GM10248 (cell line): Measurements from ENCODE around the gene ACAP1.

Experiments used
- CTCF ChIA-PET: fragments of 300-600 bp; sonication (Branson Sonifier 250); formaldehyde crosslinking; extraction: SDS; loops from one replicate; lab custom pipeline; 2021; ENCODE audit warnings: antibody characterized with exemption; lab: Yijun Ruan, JAX
- POLR2A ChIA-PET: fragments of 350-650 bp; sonication (Branson Sonifier 250); formaldehyde crosslinking; extraction: SDS; loops from one replicate; lab custom pipeline; 2020; ENCODE audit warnings: antibody characterized with exemption; lab: Yijun Ruan, JAX
- DNase-seq: peaks from one replicate; pipeline ENCODE4 v3.0.0; 2012; ENCODE audit errors: extremely low spot score
- CTCF ChIP-seq: IDR thresholded peaks from 2 replicates; pipeline ENCODE4 v1.5.1; 2012; ENCODE audit warnings: mild to moderate bottlenecking, low read depth; ENCODE audit errors: extremely low read depth, missing control alignments, control extremely low read depth

Gene ACAP1

GRCh38 chr17:7292729-7293128 lies 43.6 kb upstream of the ACAP1 start:
- POLR2A ChIA-PET, result no interaction called here
- DNase-seq, result no peak
- CTCF ChIA-PET, result interaction anchor here (1.1 to 3.4 kb wide), 4 partner anchors 10 to 33 kb away, joined by 3 to 20 read pairs (median 4); partner anchors contain the start of gene SLC2A4
- TF ChIP-seq CTCF, result no peak

- POLR2A ChIA-PET, result no interaction called here
- CTCF ChIA-PET, result interaction anchor here (1.4 to 3.4 kb wide), 3 partner anchors 11 to 33 kb away, joined by 3 to 20 read pairs (median 4); partner anchors contain the start of gene SLC2A4
- DNase-seq, result no peak
- TF ChIP-seq CTCF, result no peak
Observed at GRCh38 chr17:7293159-7293558, 43.2 kb upstream of the ACAP1 start.

- DNase-seq, result no peak
- TF ChIP-seq CTCF, result no peak
- ChIA-PET POLR2A (interaction anchor here (0.6 kb wide), 1 partner anchor 9 kb away, joined by 3 read pairs; no protein-coding TSS in a partner anchor), CTCF (interaction anchor here (0.9 to 3.4 kb wide), 2 partner anchors 8 to 11 kb away, joined by 3 to 20 read pairs; partner anchors contain the start of gene SLC2A4)
Observed at GRCh38 chr17:7293816-7294613, 42.3 kb upstream of the ACAP1 start.

- POLR2A ChIA-PET, result no interaction called here
- CTCF ChIA-PET, result no interaction called here
- DNase-seq, result peak; percentile 86
- no peak for TF ChIP-seq CTCF
Observed at GRCh38 chr17:7294614-7295153, 41.6 kb upstream of the ACAP1 start, which contains the start of gene YBX2. Gene YBX2, minus strand, starts transcription at chr17:7294639. Its CDS starts 139 bp downstream, at chr17:7294500.

- ChIA-PET POLR2A (no interaction called here), CTCF (interaction anchor here (0.9 to 2.2 kb wide), 36 partner anchors 10 to 637 kb away, joined by 3 to 80 read pairs (median 5); partner anchors contain the start of genes ACADVL, CLDN7, CTDNEP1 and DLG4)
- TF ChIP-seq CTCF, result no peak
- no peak for DNase-seq
Observed at GRCh38 chr17:7295230-7296180, 40.8 kb upstream of the ACAP1 start.
